Hypothalamus (tissue), 51 donors: ENCODE data around the gene PTGER1.
A peak's percentile ranks its signal among the peaks of the same experiment; 100 is the strongest.
"Not testable (repeated sequence)": the region's sequence is repeated elsewhere in the genome, so short reads cannot be mapped to it uniquely, and the experiment has no call there.

Source experiments
- DNase-seq, 51 donors: peaks; one replicate each; lab custom pipeline; 2025; lab: John Stamatoyannopoulos, UW

PTGER1 gene

GRCh38 chr19:14476673-14477401 lies 1.7 kb upstream of the PTGER1 start:
- DNase-seq: no peak

GRCh38 chr19:14476327-14476672 lies 1.1 kb upstream of the PTGER1 start:
- no peak for DNase-seq

- no peak for DNase-seq
These were observed 327 bp downstream of the PTGER1 start for GRCh38 chr19:14474827-14475226.

GRCh38 chr19:14473978-14474578 lies 1.1 kb downstream of the PTGER1 start:
- peak in 11 of 51 donors; percentile 2 to 51 (median 24) for DNase-seq

- DNase-seq: peak in 6 of 51 donors; percentile 5 to 47 (median 19)
These were observed 1.8 kb downstream of the PTGER1 start for GRCh38 chr19:14473073-14473977.

GRCh38 chr19:14472202-14472938 lies 2.8 kb downstream of the PTGER1 start:
- peak in 38 of 51 donors; percentile 5 to 75 (median 34) for DNase-seq

GRCh38 chr19:14471436-14472187 lies 3.5 kb downstream of the PTGER1 start:
- no peak for DNase-seq

- no peak for DNase-seq
These were observed 4.9 kb downstream of the PTGER1 start for GRCh38 chr19:14470031-14470876.

- DNase-seq: no peak
These were observed 7.3 kb downstream of the PTGER1 start for GRCh38 chr19:14467816-14468215.

GRCh38 chr19:14467391-14467790 lies 7.8 kb downstream of the PTGER1 start:
- no peak for DNase-seq

GRCh38 chr19:14463747-14464146 lies 11.4 kb downstream of the PTGER1 start:
- DNase-seq: no peak

- not testable (repeated sequence) for DNase-seq
These were observed 12.8 kb downstream of the PTGER1 start for GRCh38 chr19:14462401-14462800.

GRCh38 chr19:14460935-14461334 lies 14.2 kb downstream of the PTGER1 start:
- DNase-seq: no peak

GRCh38 chr19:14459703-14460102 lies 15.5 kb downstream of the PTGER1 start:
- no peak for DNase-seq

GRCh38 chr19:14452303-14452702 lies 22.9 kb downstream of the PTGER1 start:
- DNase-seq: not testable (repeated sequence)

- DNase-seq: no peak
These were observed 24.3 kb downstream of the PTGER1 start for GRCh38 chr19:14450876-14451275.

GRCh38 chr19:14450168-14450874 lies 24.8 kb downstream of the PTGER1 start:
- no peak for DNase-seq

- DNase-seq: no peak
These were observed 25.8 kb downstream of the PTGER1 start for GRCh38 chr19:14449321-14449720.
